GM21717 (cell line): Measurements from ENCODE around the gene PPP2R1B.
A peak's percentile ranks its signal among the peaks of the same experiment; 100 is the strongest.
"Not testable (repeated sequence)": the region's sequence is repeated elsewhere in the genome, so short reads cannot be mapped to it uniquely, and the experiment has no call there.

Experiments used
- ATAC-seq: cut with Tn5 transposase; IDR thresholded peaks from one replicate; pipeline ENCODE4 v1.9.1; 2021; ENCODE audit warnings: mild to moderate bottlenecking, moderate library complexity; ENCODE audit not compliant: unreplicated experiment

Gene PPP2R1B

GRCh38 chr11:111784311-111784710 lies 18.1 kb upstream of the PPP2R1B start:
- ATAC-seq = not testable (repeated sequence)

GRCh38 chr11:111782109-111782741 lies 16.0 kb upstream of the PPP2R1B start:
- no peak for ATAC-seq

- no peak for ATAC-seq
Observed at GRCh38 chr11:111779118-111779517, 12.9 kb upstream of the PPP2R1B start.

GRCh38 chr11:111778047-111778558 lies 11.9 kb upstream of the PPP2R1B start:
- ATAC-seq = no peak

GRCh38 chr11:111777094-111778046 lies 11.2 kb upstream of the PPP2R1B start:
- ATAC-seq = peak; percentile 49

GRCh38 chr11:111776398-111777093 lies 10.4 kb upstream of the PPP2R1B start:
- ATAC-seq = peak; percentile 97

- ATAC-seq = no peak
Observed at GRCh38 chr11:111774955-111775710, 8.9 kb upstream of the PPP2R1B start.

- ATAC-seq = no peak
Observed at GRCh38 chr11:111772535-111772934, 6.3 kb upstream of the PPP2R1B start.

- ATAC-seq = not testable (repeated sequence)
Observed at GRCh38 chr11:111771205-111771604, 5.0 kb upstream of the PPP2R1B start.

GRCh38 chr11:111770581-111771134 lies 4.5 kb upstream of the PPP2R1B start:
- no peak for ATAC-seq

- no peak for ATAC-seq
Observed at GRCh38 chr11:111766834-111767142, 599 bp upstream of the PPP2R1B start.

GRCh38 chr11:111765320-111765983 lies 737 bp downstream of the PPP2R1B start:
- ATAC-seq = peak; percentile 39

- ATAC-seq = no peak
Observed at GRCh38 chr11:111764621-111765020, 1.6 kb downstream of the PPP2R1B start.

- no peak for ATAC-seq
Observed at GRCh38 chr11:111762981-111763643, 3.1 kb downstream of the PPP2R1B start.

- ATAC-seq = no peak
Observed at GRCh38 chr11:111762526-111762925, 3.7 kb downstream of the PPP2R1B start.

GRCh38 chr11:111761036-111761435 lies 5.2 kb downstream of the PPP2R1B start:
- no peak for ATAC-seq

- no peak for ATAC-seq
Observed at GRCh38 chr11:111759778-111760407, 6.3 kb downstream of the PPP2R1B start.

GRCh38 chr11:111759376-111759775 lies 6.8 kb downstream of the PPP2R1B start:
- ATAC-seq = no peak

GRCh38 chr11:111756097-111756496 lies 10.1 kb downstream of the PPP2R1B start:
- ATAC-seq = no peak
